Breast epithelium (tissue), 4 donors: Measurements from ENCODE around the gene PRPH. TPM values are rescaled to one million over a fixed set of nuclear protein-coding genes. Genes with fewer than 3 reads are reported as not detected.
"Not testable (repeated sequence)": the region's sequence is repeated elsewhere in the genome, so short reads cannot be mapped to it uniquely, and the experiment has no call there.

Source experiments
- DNase-seq, 2 donors: peaks; one replicate each; pipeline ENCODE4 v3.0.0-alpha.2; 2019; ENCODE audit warnings: low spot score in 2 of 2
- H3K27ac ChIP-seq, 2 donors: fragments of 200-600 bp; sonication (generic) in 1 of 2; one replicate each; pipeline ENCODE4 v1.5.1; 2016 to 2019; ENCODE audit warnings: mild to moderate bottlenecking in 1 of 2
- H3K27me3 ChIP-seq, 2 donors: fragments of 200-600 bp; sonication (generic) in 1 of 2; one replicate each; pipeline versions ENCODE4 v1.5.1 to v1.6.0; 2017 to 2019; ENCODE audit warnings: control low read depth in 1 of 2, mild to moderate bottlenecking in 1 of 2
- H3K36me3 ChIP-seq: fragments of 200-600 bp; one replicate; pipeline ENCODE4 v1.5.1; 2019
- H3K4me1 ChIP-seq, 2 donors: fragments of 200-600 bp; sonication (generic); one replicate each; pipeline ENCODE4 v1.5.1; 2016 to 2019; ENCODE audit warnings: control low read depth in 1 of 2
- H3K4me3 ChIP-seq, 3 donors: fragments of 200-600 bp; sonication (generic); 1 replicate in 2 of 3; 2 replicates in 1 of 3; pipeline ENCODE4 v1.5.1; 2016 to 2019; ENCODE audit warnings: mild to moderate bottlenecking in 3 of 3, moderate library complexity in 2 of 3
- H3K9me3 ChIP-seq, 2 donors: fragments of 200-600 bp; sonication (generic) in 1 of 2; one replicate each; pipeline ENCODE4 v1.5.1; 2016 to 2019; ENCODE audit warnings: control low read depth in 1 of 2
- POLR2A ChIP-seq: fragments of 450-650 bp; IDR thresholded peaks from one replicate; pipeline ENCODE4 v1.6.1; 2016; ENCODE audit warnings: antibody characterized with exemption, mild to moderate bottlenecking, moderate library complexity
- POLR2AphosphoS5 ChIP-seq, 3 donors: sonication (generic); formaldehyde crosslinking; IDR thresholded peaks; one replicate each; pipeline ENCODE4 v1.6.1; 2017; ENCODE audit warnings: antibody characterized with exemption in 3 of 3
- intact Hi-C: fragments of 100-400 bp; cut with DNase I; formaldehyde crosslinking; loops from one replicate; pipeline ENCODE4 v1.15.1; 2023; ENCODE audit warnings: low total_unique reads
- total RNA-seq, 3 donors: library from RNA; depleted of rRNA; stranded (reverse); fragments of >200 nt; gene quantifications; one replicate each; pipeline ENCODE4 v1.1.0, GENCODE V29; 2016
- TF ChIP-seq, protein P1 (sequence below), 3 donors: fragments of 450-650 bp; IDR thresholded peaks; one replicate each; pipeline ENCODE4 v1.5.1; 2016 to 2017; ENCODE audit warnings: antibody characterized with exemption in 3 of 3, mild to moderate bottlenecking in 3 of 3, moderate library complexity in 3 of 3

Gene PRPH
- total RNA-seq, 3 donors from 2014 or later = 0.96 to 2.0 TPM; not detected in 1

DNA sequence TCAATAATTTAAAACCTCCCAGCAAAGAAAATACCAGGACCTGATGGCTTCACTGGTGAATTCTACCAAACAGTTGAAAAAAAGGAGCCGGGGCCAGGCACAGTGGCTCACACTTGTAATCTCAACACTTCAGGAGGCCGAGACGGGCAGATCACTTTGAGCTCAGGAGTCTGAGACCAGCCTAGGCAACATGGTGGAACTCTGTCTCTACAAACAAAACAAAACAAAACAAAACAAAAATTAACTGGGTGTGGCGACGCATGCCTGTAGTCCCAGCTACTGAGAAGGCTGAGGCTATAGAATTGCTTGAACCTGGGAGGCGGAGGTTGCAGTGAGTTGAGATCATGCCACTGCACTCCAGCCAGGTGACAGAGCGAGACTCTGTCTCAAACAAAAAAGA is 14.4 kb downstream of the PRPH start:
- Histone ChIP-seq H3K27me3 (peaks cover 0 to 3% of the 10 kb centered on the region in 2 donors), H3K36me3 (no peaks in the 10 kb centered on the region), H3K4me1 (no peaks in the 10 kb centered on the region), H3K27ac (no peak overlapping the region), H3K4me3 (no peak overlapping the region), H3K9me3 (no peaks in the 10 kb centered on the region)
- intact Hi-C loops = no loop called here
- DNase-seq = no peak
- TF ChIP-seq POLR2AphosphoS5 (IDR thresholded peaks at IDR 0.05) (no peak), POLR2A (no peak)
- TF ChIP-seq, protein P1, sequence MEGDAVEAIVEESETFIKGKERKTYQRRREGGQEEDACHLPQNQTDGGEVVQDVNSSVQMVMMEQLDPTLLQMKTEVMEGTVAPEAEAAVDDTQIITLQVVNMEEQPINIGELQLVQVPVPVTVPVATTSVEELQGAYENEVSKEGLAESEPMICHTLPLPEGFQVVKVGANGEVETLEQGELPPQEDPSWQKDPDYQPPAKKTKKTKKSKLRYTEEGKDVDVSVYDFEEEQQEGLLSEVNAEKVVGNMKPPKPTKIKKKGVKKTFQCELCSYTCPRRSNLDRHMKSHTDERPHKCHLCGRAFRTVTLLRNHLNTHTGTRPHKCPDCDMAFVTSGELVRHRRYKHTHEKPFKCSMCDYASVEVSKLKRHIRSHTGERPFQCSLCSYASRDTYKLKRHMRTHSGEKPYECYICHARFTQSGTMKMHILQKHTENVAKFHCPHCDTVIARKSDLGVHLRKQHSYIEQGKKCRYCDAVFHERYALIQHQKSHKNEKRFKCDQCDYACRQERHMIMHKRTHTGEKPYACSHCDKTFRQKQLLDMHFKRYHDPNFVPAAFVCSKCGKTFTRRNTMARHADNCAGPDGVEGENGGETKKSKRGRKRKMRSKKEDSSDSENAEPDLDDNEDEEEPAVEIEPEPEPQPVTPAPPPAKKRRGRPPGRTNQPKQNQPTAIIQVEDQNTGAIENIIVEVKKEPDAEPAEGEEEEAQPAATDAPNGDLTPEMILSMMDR (IDR thresholded peaks at IDR 0.05) = no peak

DNA sequence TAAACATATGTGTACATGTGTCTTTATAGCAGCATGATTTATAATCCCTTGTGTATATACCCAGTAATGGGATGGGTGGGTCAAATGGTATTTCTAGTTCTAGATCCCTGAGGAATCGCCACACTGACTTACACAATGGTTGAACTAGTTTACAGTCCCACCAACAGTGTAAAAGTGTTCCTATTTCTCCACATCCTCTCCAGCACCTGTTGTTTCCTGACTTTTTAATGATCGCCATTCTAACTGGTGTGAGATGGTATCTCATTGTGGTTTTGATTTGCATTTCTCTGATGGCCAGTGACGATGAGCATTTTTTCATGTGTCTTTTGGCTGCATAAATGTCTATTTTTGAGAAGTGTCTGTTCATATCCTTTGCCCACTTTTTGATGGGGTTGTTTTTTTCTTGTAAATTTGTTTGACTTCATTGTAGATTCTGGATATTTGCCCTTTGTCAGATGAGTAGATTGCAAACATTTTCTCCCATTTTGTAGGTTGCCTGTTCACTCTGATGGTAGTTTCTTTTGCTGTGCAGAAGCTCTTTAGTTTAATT is 15.6 kb downstream of the PRPH start:
- H3K4me1 ChIP-seq, H3K36me3 ChIP-seq, DNase-seq, H3K4me3 ChIP-seq, H3K27me3 ChIP-seq, H3K9me3 ChIP-seq, H3K27ac ChIP-seq, intact Hi-C loops: not testable (repeated sequence)

DNA sequence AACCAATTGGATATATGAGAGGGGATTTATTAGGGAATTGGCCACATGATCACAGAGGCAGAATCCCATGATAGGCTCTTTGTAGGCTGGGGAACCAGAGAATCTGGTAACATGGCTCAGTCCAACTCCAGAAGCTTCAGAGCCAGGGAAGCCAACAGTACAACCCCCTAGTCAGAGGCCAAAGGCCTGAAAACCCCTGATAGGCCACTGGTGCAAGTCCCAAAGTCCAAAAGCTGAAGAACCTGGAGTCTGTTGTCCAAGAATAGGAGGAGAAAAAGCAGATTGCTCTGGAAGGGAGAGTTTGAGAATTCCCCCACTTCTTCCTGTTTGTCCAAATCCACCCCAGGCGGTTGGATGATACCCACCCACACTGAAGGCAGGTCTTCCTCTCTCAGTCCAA is 19.9 kb downstream of the PRPH start:
- DNase-seq = no peak
- no peak overlapping the region for H3K27ac ChIP-seq
- TF ChIP-seq POLR2AphosphoS5 (IDR thresholded peaks at IDR 0.05) (no peak), POLR2A (no peak)
- TF ChIP-seq, protein P1 (IDR thresholded peaks at IDR 0.05) = no peak
- H3K4me1 ChIP-seq = no peaks in the 10 kb centered on the region
- no peaks in the 10 kb centered on the region for H3K27me3 ChIP-seq
- no peaks in the 10 kb centered on the region for H3K36me3 ChIP-seq
- intact Hi-C loops = no loop called here
- H3K4me3 ChIP-seq = no peak overlapping the region
- no peaks in the 10 kb centered on the region for H3K9me3 ChIP-seq

DNA sequence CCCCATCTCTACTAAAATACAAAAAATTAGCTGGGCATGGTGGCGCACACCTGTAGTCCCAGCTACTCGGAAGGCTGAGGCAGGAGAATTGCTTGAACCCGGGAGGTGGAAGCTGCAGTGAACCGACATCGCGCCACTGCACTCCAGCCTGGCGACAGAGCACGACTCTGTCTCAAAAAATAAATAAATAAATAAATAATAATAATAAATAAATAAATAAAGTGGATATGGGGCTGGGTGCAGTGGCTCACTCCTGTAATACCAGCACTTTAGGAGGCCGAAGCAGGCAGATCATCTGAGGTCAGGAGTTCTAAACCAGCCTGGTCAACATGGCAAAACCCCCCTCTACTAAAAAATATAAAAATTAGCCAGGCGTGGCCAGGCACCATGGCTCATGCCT is 22.2 kb downstream of the PRPH start:
- H3K36me3 ChIP-seq, H3K27ac ChIP-seq, H3K4me3 ChIP-seq, DNase-seq, intact Hi-C loops, H3K27me3 ChIP-seq, H3K9me3 ChIP-seq, H3K4me1 ChIP-seq: not testable (repeated sequence)

DNA sequence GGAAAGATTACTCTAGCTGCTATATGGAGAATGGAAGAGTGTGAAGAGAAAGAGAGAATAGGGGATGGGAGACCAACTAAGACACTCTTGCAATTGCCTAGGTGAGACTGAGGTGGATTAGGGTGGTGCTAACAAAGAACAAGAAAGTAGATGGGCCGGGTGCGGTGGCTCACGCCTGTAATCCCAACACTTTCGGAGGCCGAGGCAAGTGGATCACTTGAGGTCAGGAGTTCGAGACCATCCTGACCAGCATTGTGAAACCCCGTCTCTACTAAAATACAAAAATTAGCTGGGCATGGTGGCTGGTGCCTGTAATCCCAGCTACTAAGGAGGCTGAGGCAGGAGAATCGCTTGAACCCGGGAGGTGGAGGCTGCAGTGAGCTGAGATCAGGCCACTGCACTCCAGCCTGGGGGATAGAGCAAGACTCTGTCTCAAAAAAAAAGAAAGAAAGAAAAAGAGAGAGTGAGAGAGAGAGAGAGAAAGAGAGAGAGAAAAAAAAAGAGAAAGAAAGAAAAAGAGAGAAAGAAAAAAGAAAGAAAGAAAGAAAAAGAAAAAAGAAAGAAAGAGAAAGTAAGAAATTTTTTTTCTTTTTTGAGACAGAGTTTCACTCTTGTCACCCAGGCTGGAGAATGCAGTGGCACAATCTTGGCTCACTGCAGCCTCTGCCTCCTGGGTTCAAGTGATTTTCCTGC is 25.6 kb downstream of the PRPH start:
- intact Hi-C loops, H3K9me3 ChIP-seq, H3K4me3 ChIP-seq, DNase-seq, H3K4me1 ChIP-seq, H3K36me3 ChIP-seq, H3K27ac ChIP-seq, H3K27me3 ChIP-seq: not testable (repeated sequence)

DNA sequence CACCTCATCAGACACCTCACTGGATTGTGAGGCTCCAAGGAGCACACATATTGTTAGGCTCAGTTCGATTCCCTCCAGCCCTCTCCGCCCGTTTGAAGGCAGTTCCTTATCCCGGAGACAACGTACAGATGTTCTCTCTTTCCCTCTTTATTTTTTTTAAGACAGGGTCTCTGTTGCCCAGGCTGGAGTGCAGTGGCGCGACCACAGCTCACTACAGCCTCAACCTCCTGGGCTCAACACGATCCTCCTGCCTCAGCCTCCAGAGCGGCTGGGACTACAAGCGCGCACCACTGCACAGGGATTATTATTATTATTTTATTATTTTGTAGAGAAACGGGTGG is 27.4 kb downstream of the PRPH start:
- H3K36me3 ChIP-seq = no peaks in the 10 kb centered on the region
- peak overlapping the region; percentile 52 to 74 (median 58) for H3K4me3 ChIP-seq
- TF ChIP-seq POLR2A (no peak), POLR2AphosphoS5 (IDR thresholded peaks at IDR 0.05) (no peak)
- TF ChIP-seq, protein P1 (IDR thresholded peaks at IDR 0.05) = no peak
- no peaks in the 10 kb centered on the region for H3K27me3 ChIP-seq
- no peaks in the 10 kb centered on the region for H3K4me1 ChIP-seq
- peak overlapping the region in 1 of 2 donors; percentile 6 for H3K27ac ChIP-seq
- no peaks in the 10 kb centered on the region for H3K9me3 ChIP-seq
- no peak for DNase-seq
- intact Hi-C loops = no loop called here
